OCI-LY1 (cell line): ENCODE results near the gene B3GNT5.

Experiments
- EZH2 ChIP-seq: fragments of 200-600 bp; sonication (generic), shearing (Covaris generic); IDR thresholded peaks from 2 replicates; pipeline ENCODE4 v1.8.0; 2017; ENCODE audit warnings: borderline replicate concordance, mixed run types, mild to moderate bottlenecking, antibody characterized with exemption, low read length, moderate library complexity, mixed read lengths
- TF ChIP-seq, protein P1 (sequence below): fragments of 200-600 bp; sonication (generic), shearing (Covaris generic); IDR thresholded peaks from 2 replicates; pipeline ENCODE4 v1.5.1; 2017; ENCODE audit warnings: mild to moderate bottlenecking, antibody characterized with exemption, low read length, moderate library complexity, mixed read lengths

DNA sequence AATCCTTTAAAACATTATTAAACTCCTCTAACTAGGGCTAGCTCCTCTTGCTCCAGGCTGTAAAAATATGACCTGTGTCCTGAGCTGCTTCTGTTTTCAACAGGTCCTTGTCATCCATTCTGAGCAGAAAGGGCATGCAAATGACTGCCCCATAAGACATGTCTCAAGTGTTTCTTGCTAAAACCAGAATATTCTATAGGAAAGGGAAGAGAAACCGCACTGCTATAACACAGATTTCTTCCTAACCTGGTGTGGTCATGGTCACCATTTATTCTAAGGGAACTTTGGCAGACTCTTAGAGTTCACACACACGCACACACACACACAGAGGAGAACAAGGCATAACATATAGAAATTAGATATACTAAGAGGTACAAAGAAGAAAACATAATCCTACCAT lies 34.2 kb upstream of the B3GNT5 start:
- TF ChIP-seq, protein P1, sequence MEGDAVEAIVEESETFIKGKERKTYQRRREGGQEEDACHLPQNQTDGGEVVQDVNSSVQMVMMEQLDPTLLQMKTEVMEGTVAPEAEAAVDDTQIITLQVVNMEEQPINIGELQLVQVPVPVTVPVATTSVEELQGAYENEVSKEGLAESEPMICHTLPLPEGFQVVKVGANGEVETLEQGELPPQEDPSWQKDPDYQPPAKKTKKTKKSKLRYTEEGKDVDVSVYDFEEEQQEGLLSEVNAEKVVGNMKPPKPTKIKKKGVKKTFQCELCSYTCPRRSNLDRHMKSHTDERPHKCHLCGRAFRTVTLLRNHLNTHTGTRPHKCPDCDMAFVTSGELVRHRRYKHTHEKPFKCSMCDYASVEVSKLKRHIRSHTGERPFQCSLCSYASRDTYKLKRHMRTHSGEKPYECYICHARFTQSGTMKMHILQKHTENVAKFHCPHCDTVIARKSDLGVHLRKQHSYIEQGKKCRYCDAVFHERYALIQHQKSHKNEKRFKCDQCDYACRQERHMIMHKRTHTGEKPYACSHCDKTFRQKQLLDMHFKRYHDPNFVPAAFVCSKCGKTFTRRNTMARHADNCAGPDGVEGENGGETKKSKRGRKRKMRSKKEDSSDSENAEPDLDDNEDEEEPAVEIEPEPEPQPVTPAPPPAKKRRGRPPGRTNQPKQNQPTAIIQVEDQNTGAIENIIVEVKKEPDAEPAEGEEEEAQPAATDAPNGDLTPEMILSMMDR = no peak
- TF ChIP-seq EZH2 = no peak
